Cardiac septum (tissue), 1 donor: ENCODE measurements around the gene PLEKHG7. TPM values are rescaled to one million over a fixed set of nuclear protein-coding genes. Genes with fewer than 3 reads are reported as not detected.
"Not testable (repeated sequence)": the region's sequence is repeated elsewhere in the genome, so short reads cannot be mapped to it uniquely, and the experiment has no call there.

Source experiments
- DNase-seq: peaks from one replicate; pipeline ENCODE4 v3.0.0-alpha.2; 2020; ENCODE audit warnings: low spot score
- intact Hi-C: fragments of 100-400 bp; cut with DNase I; formaldehyde crosslinking; loops from one replicate; pipeline ENCODE4 v1.14.0; 2022
- total RNA-seq: library from RNA; stranded (reverse); fragmentation: NEBNext Ultra II Directional; extraction: Animal tissue kit (Norgen Biotek cat#: 25700); gene quantifications from one replicate; pipeline ENCODE4 v1.2.1, GENCODE V29; 2021
- donor health status: DM: no; HTN: no; CAD: no.

Gene PLEKHG7
- total RNA-seq, 1 donor from 2014 or later = not detected

DNA sequence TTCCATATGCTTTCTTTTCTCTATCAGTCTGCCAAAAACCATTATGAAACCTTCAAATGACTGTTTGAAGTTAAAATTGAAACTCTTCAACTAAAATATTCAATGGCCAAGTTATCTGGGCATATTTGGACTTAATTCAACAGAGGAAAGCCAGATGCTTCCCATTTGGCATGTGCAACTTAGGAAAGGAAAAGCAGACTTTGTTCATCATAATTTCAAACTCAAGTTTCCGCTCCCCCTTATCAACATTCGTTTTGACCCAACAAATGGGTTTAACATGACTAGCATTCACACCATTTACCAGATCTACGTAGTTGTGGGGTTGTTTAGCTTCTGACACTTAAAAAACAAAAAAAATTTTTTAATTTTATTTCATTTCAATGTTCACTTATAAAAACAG is 75.7 kb downstream of the PLEKHG7 start:
- intact Hi-C loops = no loop called here
- no peak for DNase-seq

- no peak for DNase-seq
- intact Hi-C loops = no loop called here
These were observed 77.1 kb downstream of the PLEKHG7 start for GRCh38 chr12:92779902-92780301.

DNA sequence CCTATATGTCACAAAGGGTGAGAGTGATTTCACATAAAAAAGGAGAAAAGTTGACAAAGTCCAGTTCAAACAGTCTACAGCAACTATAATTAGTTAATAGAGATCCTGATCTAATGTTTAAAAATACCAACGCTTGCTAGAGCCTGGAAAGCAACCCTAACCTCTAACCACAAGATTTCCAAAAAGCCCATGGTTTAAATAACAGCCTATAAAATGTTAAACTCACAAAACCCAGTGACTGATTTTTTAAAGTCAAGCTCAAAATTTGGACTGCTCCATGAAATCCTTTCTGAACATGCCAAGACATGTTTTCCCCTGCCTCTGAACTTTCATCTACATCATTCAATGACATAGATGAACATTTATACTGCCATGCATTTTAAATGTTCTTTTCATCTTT is 81.6 kb downstream of the PLEKHG7 start:
- intact Hi-C loops = no loop called here
- DNase-seq = no peak

- no peak for DNase-seq
- intact Hi-C loops = loop anchor here (5.0 kb wide), 1 partner anchor 142 kb away; the partner anchor contains the start of gene EEA1
These were observed 82.2 kb downstream of the PLEKHG7 start for GRCh38 chr12:92784797-92785562.

DNA sequence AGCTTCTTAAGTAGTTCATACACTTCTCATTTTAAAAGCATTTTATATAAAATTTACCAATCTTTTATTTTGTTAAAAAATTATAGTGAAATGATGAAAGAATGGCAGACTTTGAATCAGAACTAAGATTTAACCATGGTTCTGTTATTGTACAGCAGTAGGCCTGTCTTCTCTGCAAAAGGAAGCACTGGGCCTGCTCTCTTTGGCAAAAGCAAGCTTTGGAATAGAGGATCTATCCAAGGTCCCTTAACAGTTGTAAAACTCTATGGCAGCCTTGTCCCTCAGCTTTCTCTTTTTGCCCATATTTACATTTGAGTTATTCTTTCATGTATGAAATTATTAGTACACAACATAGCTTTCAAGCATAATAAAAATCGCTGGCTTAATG is 82.8 kb downstream of the PLEKHG7 start:
- intact Hi-C loops = loop anchor here (5.0 kb wide), 1 partner anchor 142 kb away; the partner anchor contains the start of gene EEA1
- no peak for DNase-seq

- intact Hi-C loops = loop anchor here (5.0 kb wide), 1 partner anchor 141 kb away; the partner anchor contains the start of gene EEA1
- DNase-seq = no peak
These were observed 83.3 kb downstream of the PLEKHG7 start for GRCh38 chr12:92786045-92786444.

DNA sequence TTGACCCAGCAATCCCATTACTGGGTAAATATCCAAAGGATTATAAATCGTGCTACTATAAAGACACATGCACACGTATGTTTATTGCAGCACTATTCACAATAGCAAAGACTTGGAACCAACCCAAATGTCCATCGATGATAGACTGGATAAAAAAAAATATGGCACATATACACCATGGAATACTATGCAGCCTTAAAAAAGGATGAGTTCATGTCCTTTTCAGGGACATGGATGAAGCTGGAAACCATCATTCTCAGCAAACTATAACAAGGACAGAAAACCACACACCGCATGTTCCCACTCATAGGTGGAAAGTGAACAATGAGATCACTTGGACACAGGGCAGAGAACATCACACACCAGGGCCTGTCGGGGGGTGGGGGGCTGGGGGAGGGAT is 91.6 kb downstream of the PLEKHG7 start:
- DNase-seq, intact Hi-C loops: not testable (repeated sequence)

GRCh38 chr12:92794814-92795213 is 92.0 kb downstream of the PLEKHG7 start:
- intact Hi-C loops = no loop called here

GRCh38 chr12:92796650-92797049 is 93.9 kb downstream of the PLEKHG7 start:
- intact Hi-C loops = no loop called here
- DNase-seq = no peak

More at GRCh38 chr12:92794814-92795213, 92.0 kb downstream of the PLEKHG7 start:
- DNase-seq = no peak

GRCh38 chr12:92802906-92803305 is 100.1 kb downstream of the PLEKHG7 start:
- no peak for DNase-seq
- intact Hi-C loops = no loop called here

- intact Hi-C loops = no loop called here
- no peak for DNase-seq
These were observed 101.1 kb downstream of the PLEKHG7 start for GRCh38 chr12:92803903-92804302.

- intact Hi-C loops = no loop called here
These were observed 107.6 kb downstream of the PLEKHG7 start for GRCh38 chr12:92810370-92810769.

DNA sequence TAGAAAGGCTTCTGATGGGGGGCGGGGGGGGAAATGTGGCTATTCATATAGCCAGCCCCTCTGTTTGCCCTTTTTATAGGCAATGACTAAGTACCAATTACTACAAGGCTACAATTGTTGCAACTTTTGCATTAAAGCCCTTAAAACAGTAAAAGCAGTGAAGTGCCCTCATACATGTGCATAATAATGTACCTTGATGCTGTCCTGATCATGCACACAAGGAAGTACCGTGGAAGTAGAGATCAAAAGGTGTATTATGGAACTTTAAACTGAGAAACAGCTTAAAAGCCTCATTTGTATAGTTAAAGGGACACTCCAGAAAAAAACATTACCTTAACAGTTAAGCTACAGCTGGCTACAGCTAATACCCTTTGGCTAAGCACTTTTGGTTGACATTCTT is 111.8 kb downstream of the PLEKHG7 start:
- no peak for DNase-seq
- intact Hi-C loops = no loop called here

More at GRCh38 chr12:92810370-92810769, 107.6 kb downstream of the PLEKHG7 start:
- no peak for DNase-seq

DNA sequence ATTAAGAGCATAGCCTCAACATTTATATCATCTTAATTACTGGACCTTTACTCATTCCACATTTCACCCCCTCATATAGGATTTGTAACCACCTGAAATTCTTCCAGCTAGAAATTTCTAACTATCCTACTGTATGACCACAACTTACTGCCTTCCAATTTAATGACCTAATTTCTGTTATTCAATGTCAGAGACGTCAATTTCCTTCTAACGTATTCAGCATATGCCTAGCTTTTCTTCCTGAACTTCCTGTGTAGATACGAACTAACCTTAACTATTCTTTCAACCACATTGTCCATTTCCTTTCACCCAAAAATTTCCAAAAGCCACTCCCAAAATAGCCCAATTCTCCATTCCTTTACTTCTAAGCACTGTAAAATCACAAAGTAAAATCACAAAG is 118.4 kb downstream of the PLEKHG7 start:
- DNase-seq = no peak
- intact Hi-C loops = no loop called here

Other genes with a start within 250 kb of the PLEKHG7 start
- 34.1 TPM for gene EEA1, start 226.3 kb downstream of the PLEKHG7 start, total RNA-seq